GM18868 (cell line): ENCODE results near the gene MED15.
A peak's percentile ranks its signal among the peaks of the same experiment; 100 is the strongest.
"Not testable (repeated sequence)": the region's sequence is repeated elsewhere in the genome, so short reads cannot be mapped to it uniquely, and the experiment has no call there.

Source experiments
- ATAC-seq: cut with Tn5 transposase; IDR thresholded peaks from one replicate; pipeline ENCODE4 v1.9.1; 2021; ENCODE audit warnings: mild to moderate bottlenecking, moderate library complexity; ENCODE audit not compliant: unreplicated experiment

The MED15 gene

DNA sequence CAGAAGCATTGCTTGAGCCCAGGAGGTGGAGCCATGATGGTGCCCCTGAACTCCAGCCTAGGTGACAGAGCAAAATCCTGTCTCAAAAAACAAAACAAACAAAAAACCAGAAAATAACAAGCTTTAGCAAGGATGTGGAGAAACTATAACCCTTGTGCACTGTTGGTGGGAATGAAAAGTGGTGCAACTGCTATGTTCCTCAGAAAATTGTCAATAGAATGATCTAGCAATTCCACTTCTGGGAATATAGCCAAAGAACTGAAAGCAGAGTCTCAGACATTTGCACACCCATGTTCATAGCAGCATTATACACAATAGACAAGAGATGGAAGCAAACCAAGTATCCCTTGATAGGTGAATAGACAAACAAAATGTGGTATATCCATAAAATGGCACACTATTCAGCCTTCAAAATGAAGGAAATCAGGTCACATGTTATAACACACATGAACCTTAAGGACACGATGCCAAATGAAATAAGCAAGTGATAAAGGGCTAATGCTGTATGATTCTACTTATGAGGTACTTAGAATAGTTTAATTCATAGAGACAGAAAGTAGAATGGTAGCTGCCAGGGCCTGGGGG lies 27.7 kb upstream of the MED15 start:
- ATAC-seq: no peak

DNA sequence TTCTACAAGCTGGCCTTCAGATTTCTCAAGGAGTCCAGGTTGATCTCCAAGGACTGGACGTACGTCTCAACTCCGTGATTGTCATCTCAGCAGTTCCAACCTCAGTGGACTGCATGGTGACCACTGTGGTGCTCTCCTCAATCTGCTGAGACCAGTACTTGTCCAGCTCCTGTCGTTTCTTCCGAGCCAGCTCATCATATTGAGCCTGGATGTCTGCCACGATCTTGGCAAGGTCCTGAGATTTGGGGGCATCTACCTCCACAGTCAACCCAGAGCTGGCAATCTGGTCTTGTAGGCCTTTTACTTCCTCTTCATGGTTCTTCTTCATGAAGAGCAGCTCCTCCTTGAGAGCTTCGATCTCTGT lies 24.3 kb upstream of the MED15 start:
- ATAC-seq: not testable (repeated sequence)

DNA sequence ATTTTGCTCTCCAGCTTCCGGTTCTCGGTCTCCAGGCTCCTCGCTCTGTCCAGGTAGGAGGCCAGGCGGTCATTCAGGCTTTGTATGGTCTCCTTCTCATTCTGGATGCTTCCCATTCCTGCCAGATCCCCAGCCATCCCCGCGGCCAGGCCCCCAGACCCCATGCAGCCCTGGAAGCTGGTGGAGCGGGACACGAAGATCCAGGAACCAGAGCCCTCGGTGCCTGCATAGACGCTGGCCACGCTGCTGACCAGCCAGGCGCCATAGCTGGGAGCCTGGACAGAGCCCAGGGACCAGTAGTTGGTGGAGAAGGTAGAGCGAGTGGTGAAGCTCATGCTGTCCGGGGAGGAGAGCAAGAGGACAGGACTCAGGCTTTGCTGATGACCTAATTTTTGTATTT lies 23.6 kb upstream of the MED15 start:
- no peak for ATAC-seq

DNA sequence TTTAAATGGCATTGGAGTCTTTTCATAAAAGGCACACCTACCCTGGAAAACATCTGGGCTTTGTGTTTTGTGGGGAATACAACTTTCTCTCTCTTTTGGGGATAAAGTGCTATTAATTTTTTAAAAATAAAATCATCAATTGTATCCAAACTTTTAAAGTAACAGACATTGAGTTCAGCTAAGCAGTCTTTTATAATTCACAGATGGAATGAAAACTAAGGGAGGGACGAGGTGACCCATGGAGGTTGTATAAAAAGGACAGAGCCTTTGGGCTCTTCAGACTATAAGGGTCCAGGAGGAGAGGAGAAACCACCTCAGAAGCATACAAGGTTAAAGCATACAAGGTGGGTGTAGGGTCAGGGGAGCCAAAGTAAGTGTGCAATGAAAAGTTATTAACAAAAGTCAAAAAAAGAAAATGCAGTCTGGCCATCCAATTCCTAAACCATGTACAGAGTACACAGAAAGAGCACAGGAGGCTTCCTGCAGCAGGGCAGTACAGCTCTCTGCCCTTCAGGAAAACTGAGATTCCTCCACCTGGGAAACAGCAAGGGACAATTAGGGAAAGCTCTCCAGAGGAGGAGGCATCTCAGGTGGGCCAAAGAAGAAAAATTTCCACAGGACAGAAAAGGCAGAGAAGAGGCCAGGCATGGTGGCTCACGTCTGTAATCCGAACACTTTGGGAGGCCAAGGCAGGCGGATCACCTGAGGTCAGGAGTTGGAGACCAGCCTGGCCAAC lies 22.3 kb upstream of the MED15 start:
- ATAC-seq: no peak

DNA sequence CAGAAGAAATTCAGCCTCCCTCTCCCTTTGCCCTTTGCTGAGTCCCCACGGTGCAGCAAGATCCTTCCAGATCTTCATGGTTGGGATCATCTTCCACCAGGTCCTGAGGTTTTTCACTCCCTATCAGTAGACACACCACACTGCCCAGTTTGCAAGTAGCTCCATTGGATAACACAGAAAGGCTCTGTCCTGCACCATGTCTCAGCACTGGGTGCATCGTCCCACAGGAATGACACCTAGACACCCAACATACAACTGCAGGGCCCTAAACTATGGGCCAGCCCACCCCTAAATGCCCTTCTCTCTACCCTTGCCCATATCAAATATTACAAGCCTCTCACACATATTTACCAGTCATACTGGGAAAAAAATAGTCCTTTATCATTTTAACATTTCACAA lies 21.2 kb upstream of the MED15 start:
- ATAC-seq: no peak

DNA sequence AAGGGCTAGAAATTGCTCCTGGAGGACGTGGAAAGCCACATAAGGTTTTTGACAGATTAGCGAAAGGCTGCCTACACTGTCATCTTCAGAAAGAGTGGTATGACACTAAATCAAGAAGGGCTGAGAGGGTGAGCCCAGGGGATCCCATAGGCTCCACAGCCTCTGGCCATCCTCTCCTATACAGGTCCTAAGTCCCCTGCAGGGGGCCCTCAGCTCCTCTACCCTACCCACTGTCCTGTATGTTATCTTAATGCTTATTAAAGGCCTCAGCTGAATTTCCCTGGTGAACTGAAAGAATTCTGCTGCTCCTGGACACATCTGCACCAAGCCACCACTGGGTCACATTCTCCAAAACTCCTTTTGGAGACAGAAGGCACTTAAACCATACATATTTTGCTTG lies 19.7 kb upstream of the MED15 start:
- ATAC-seq: no peak

DNA sequence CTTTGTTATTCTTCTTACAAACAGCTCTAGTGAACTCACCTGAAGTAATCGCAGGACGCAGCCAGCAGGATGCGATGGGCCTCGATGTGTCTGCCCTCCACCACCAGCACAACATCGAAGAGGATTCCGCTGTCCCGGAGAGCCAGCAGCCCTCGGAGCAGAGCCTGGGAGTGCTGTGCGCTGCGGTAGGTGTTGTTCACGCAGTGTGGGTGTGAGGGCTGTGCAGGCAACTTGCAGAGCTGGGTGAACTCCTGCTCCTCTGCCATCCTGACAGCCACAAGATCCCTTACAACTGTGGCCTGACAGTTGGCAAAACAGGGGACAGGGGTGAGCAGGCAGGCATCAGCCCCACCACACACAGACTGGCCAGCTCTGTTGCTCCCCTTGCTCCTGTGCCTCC lies 18.5 kb upstream of the MED15 start:
- no peak for ATAC-seq

DNA sequence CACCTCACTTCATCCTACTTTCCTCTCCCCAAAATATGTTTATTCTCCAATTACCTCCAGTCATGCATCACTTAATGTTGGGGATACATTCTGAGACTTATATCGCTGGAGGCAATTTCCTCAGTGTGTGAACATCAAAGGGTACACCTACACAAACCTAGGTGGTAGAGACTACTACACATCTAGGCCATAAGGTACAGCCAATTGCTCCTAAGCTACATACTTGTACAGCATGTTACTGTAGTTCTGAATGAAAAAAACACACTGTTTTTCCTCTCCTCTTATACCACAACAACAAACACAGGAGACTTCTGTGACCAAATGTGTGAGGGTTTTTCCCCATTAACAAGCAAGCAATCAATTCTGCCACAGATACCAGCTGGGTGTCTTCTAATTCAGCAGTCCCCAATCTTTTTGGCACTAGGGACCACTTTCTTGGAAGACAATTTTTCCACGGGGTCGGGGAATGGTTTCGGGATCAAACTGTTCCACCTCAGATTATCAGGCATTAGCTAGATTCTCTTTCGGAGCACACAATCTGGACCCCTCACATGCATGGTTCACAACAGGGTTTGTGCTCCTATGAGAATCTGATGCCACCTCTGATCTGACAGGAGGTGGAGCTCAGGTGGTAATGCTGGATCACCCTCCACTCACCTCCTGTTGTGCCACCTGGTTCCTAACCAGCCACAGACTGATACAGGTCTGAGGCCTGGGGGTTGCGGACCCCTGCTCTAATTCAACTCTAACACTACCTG lies 17.0 kb upstream of the MED15 start:
- ATAC-seq: no peak

DNA sequence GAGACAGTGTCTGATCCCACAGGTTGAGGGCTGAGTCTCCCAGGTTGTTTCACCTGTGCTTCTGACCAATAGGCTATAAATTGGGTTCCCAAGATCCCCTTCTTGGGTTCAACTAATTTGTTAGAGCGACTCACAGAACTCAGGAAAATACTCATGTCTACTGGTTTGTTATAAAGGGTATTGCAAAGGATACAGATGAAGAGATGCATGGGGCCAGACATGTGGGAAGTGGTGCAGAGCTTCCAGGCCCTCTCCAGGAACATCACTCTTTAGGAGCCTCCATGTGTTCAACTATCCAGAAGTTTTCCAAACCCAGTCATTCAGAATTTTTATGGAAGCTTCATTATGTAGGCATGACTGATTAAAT lies 16.5 kb upstream of the MED15 start:
- no peak for ATAC-seq

DNA sequence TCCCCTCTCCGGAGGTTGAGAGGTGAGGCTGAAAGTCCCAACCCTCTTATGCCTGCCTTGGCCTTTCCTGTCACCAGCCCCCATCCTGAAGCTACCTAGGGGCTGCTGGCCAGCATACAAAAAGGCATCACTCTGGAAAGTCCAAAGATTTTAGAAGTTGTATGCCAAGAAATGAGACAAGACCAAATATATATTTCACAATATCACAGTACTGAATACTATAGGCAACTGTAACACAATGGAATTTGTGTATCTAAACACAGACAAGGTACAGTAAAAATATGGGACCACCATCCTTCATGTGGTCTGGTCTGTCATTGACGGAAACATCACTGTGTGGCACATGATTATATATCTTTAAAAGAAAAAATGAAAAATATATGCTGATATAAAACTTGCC lies 16.1 kb upstream of the MED15 start:
- ATAC-seq: no peak

DNA sequence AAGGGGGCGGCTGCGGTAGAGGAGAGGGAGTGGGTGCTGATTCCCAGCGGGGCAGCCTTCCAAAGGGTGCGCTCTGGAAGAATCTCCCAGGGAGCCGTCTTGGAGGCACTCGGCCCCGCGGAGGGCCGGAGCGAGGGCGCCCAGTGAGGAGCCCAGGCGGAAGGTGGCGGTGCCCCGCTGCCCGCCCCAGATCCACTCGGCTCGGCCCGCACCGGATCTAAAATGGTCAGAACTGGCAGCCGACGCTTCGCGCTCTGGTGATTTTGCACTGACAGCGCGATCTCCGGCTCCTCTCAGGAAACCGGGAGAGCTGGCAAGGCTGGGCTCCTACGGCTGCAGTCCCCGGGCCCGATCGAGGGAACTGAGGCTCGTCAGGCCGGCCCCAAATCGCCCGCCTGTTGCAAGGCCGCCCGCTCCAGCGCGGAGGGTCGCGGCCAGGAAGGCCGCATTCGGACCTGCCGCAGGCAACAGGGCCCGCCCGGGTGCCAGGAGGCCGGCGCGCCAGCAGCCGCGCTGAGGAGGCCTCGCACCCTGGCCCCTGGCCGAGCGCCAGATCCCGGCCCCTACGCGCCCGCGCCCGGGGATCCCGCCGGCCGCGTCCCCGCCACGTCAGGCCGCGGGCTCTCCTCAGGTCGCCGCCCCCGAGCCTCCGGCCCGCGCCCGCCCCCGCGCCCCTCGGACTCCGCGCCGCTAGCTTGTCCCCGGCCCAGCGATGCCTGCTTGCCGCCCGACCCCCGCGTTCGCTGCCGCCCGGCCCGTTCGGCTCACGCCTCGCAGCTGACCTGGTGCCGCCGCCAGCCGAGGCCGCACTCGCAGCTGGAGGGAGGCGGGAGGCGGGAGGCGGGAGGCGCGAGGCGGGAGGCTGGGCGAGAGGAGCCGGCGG lies 12.2 kb upstream of the MED15 start, which contains the start of gene KLHL22:
TSS of gene KLHL22 (minus strand) at position 818 of the 883 bp plus-strand sequence. CDS start 6,584 bp downstream, outside the sequence.
- ATAC-seq: peak; percentile 38

DNA sequence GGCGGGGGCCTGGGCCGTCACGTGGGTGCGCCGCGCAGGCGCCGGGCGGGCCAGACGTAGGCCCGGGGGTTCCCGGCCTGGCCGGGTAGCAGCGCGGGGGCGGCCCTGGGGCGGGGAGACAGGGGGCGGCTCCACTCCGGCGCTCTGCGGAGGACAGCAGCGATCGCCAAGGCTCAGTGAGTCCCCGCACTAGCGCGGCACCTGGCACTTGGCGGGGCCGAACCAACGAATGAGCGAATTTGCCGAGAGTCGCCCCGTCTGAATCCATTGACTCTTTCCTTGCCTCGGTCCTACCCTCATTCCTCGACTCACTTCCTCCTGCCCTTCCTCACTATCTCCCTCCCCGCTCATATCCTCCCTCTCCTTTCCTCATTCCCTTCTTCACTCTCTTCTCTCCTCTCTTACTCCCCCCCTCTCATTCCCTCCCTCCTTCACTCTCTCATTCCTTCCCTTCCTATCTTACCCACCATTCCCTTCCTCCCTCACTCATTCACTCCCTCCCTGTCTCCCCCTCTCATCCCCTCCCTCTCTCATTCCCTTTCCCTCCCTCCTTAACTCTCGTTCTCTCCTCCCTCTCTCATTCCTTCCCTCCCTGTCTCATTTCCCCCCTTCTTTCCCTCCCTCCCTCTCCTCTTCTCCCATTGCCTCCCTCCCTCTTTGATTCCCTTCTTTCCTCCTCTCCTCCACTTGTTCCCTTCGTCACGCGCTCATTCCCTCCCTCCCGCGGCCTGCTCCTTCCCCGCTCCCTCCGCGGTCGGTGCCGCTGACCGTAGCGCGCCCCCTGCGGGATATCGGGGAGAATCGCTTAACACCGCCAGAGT lies 11.3 kb upstream of the MED15 start:
- ATAC-seq: peak; percentile 83

DNA sequence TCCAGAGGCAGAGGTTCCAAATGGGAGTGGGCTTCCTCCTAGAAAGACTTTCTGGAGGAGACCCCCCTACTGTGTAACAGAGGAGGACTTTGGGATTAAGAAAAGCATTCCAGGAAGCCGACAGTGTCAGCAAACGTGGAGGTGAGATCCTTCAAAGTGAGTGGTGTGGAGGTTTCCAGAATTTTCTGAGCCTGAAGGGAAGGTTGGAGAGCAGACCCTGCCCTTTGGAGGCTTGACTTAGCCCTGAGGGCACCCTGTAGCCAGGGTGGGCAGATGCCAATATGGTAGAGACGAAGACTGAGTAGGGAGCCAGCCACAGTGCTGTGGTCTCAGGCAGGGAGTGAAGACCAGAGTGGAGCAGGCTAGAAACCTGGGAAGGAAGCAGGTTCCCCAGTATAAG lies 10.0 kb upstream of the MED15 start:
- no peak for ATAC-seq

DNA sequence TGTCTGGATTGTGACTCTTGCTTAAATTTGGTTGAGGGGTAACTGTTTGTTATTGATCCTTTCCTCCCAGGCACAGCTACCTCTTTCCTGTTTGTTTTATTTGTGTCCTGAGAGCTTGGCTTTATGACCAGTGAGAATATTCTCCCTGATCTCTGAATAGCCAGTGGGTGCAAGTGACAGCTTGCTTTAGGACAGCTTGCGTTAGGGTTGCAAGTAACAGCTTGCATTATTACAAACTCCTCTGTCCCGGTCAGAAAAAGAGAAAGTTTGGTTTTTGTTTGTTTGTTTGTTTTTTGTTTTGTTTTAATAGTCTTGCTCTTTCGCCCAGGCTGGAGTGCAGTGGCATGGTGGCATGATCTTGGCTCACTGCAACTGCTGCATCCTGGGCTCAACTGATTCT lies 8.5 kb upstream of the MED15 start:
- ATAC-seq: no peak

DNA sequence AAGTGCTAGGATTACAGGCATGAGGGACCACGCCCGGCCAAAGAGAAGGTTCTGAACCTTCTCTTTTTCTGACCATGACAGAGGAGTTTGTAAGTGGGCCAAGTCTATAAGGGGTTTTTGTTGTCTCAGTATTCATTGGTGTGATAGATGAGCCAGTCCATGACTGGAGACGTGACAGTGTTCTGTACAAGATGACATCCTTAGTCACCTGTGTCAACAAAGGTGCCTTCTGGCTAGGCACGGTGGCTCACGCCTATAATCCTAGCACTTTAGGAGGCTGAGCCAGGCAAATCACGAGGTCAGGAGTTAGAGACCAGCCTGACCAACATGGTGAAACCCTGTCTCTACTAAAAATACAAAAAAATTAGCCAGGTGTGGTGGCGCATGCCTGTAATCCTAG lies 7.6 kb upstream of the MED15 start:
- no peak for ATAC-seq

DNA sequence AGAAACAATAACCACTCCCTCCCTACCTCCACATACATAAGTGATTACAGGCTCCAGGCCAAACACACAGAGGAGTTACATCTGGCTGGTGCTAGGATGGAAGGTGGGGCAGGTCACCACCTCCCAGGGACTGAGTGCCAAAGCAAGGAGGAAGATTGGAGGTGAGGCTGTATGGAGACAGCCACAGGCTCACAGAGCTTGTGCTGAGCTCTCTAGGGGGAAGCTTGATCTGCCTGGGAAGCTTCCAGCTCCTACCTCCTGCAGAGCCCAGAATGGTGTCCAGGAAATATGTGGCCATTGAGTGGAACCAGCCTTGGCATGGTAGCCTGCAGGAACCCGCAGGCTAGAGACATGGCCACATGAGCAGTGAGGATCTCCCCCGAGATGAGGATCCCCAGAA lies 3.6 kb upstream of the MED15 start:
- no peak for ATAC-seq

DNA sequence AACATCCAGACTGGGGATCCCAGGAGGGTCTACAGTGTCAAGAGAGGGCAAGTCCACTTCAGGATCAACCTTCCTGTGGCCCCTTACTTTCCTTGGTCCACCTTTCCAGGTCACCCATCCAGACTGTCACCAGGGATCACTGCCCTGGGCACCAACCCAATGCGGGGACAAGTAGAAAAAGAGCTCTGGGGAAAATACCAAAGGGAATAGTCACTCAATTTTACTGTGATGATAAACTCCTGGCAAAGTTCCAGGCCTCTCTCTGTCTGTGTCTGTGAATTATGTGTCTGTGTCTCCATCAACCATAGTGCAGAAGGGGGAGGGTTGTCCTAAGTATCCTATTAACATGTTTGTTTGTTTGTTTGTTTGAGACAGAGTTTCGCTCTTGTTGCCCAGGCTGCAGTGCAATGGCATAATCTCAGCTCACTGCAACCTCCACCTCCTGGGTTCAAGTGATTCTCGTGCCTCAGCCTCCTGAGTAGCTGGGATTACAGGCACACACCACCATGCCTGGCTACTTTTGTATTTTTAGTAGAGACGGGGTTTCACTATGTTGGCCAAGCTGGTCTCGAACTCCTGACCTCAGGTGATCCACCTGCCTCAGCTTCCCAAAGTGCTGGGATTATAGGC lies 3.0 kb upstream of the MED15 start:
- not testable (repeated sequence) for ATAC-seq

DNA sequence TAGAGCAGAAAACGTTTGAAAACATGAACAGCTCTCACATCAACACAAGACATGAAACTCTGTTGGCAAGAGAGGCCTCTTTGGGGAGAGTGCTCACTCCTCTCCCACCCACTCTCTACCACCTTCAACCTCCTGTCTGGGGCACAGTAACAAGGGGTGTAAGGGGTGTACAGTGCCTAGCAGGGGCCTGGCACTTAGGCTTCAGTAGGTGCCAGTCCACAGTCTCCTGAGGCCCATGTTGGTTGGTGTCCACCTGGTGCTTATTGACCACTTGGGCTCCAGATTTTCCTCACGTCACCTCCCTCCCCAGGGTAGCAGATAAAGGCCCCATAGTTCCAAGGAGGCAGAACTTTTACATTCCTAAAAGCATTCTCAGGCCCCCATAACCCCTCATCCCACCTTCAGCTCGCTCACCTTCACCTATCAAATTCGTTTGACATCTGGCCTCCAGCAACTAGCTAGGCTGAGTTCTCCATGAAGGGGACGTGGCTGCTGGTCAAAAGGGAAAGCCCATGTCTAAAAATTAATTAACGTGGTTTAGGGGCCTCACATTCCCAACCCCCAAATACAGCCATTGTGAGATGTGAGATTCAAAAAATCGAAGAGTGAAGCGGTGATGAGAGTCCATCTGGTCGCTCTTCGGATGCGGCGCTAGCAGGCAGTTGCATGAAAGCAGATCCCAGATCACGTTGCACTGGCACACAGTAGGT lies 712 bp upstream of the MED15 start:
- ATAC-seq: no peak

DNA sequence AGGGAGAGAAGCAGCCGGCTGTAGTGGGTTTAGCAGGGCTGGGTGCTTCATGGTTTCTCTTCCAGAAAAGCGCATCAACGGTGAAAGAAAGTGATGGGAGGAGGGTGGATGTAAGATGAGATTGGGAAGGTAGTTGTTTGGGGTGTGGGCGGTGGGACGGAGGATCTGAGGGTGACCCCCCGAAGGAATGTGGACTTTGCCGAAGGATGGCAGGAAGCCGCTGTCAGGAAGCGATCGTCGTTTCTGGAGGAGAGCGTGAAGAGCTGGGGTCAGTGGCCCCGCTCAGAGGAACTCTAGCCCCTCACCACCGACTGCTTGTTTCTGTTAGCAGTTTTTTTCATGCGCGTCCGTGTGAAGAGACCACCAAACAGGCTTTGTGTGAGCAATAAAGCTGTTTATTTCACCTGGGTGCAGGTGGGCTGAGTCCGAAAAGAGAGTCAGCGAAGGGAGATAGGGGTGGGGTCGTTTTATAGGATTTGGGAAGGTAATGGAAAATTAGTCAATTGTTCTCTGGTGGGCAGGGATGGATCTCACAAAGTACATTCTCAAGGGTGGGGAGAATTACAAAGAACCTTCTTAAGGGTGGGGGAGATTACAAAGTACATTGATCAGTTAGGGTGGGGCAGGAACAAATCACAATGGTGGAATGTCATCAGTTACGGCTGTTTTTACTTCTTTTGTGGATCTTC lies 801 bp downstream of the MED15 start:
- not testable (repeated sequence) for ATAC-seq
